Astrocyte (in vitro differentiated cells and primary cell): ENCODE measurements around the gene HTR2B.

Experiments
- CTCF ChIP-seq: IDR thresholded peaks from 2 replicates; pipeline ENCODE4 v1.5.1; 2011; ENCODE audit warnings: low read depth, mild to moderate bottlenecking, inconsistent platforms, low read length, moderate library complexity; ENCODE audit not compliant: insufficient read depth
- EZH2 ChIP-seq: IDR thresholded peaks from 2 replicates; pipeline ENCODE4 v1.6.1; 2012; ENCODE audit warnings: mild to moderate bottlenecking, low read length, inconsistent platforms; ENCODE audit not compliant: insufficient read depth

- TF ChIP-seq CTCF: no peak
- no peak for TF ChIP-seq EZH2
These were observed 38.2 kb upstream of the HTR2B start for GRCh38 chr2:231163011-231163410.
